Fibroblast of mammary gland (primary cell): Measurements from ENCODE around the gene STK11IP.

Source experiments
- DNase-seq: peaks from one replicate; pipeline ENCODE4 v3.0.0-alpha.2; 2010; ENCODE audit warnings: low read depth
- H3K4me3 ChIP-seq: 2 replicates; pipeline ENCODE4 v1.5.1; 2011; ENCODE audit warnings: low read depth, mild to moderate bottlenecking, low read length, moderate library complexity; ENCODE audit not compliant: control insufficient read depth
- CTCF ChIP-seq: conservative IDR thresholded peaks from 2 replicates; pipeline ENCODE4 v1.5.1; 2011; ENCODE audit warnings: low read depth, low read length, inconsistent platforms; ENCODE audit not compliant: control insufficient read depth, insufficient read depth

Gene STK11IP

GRCh38 chr2:219559156-219559915, 38.3 kb upstream of the STK11IP start:
- no peak for DNase-seq
- H3K4me3 ChIP-seq, result no peak overlapping the region
- TF ChIP-seq CTCF, result no peak

DNA sequence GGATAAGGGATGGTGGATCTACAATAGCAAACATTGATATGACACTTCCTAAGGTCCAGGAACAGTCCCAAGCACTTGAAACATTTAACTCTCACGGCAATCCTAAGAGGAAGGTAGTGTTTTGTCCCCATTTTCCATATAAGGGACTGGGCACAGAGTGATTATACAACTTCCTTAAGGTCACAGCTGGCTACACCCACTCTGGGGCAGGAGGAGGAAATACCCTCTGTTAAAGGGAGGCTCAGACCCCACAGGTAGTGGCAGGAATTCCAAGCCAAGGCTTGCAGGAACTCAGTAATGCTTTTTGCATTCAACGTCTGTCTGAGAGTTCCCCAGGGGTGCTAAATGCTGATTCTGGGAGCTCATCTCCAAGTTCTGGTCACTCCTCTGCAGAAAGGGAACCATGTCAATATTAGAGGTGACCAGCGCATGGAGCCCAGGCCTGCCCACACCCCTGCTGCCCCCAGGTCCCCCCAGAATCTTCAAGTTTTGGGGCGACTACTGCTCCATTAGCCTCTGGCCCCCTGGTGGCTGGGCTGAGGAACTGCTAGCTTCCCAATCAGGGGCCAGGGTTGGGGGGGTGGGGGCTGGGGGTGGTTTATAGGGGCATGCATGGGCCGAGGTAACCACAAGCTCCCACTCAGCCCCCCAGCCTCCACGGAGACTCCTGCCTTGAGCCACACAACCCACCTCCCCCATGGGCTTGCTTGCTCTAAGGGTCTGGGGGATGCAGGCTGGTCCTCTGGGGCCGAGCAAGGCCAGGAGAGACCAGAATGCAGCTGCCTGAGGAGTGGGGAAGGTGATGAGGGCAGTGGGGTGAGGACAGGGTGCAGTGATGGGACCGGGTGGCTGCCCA, 37.4 kb upstream of the STK11IP start:
- peak; percentile 54 for TF ChIP-seq CTCF
- H3K4me3 ChIP-seq, result no peak overlapping the region
- DNase-seq, result no peak

GRCh38 chr2:219560893-219561178, 36.8 kb upstream of the STK11IP start:
- DNase-seq, result no peak
- TF ChIP-seq CTCF, result no peak
- H3K4me3 ChIP-seq, result no peak overlapping the region

GRCh38 chr2:219561179-219562048, 36.2 kb upstream of the STK11IP start:
- TF ChIP-seq CTCF, result no peak
- no peak for DNase-seq
- H3K4me3 ChIP-seq, result no peak overlapping the region

DNA sequence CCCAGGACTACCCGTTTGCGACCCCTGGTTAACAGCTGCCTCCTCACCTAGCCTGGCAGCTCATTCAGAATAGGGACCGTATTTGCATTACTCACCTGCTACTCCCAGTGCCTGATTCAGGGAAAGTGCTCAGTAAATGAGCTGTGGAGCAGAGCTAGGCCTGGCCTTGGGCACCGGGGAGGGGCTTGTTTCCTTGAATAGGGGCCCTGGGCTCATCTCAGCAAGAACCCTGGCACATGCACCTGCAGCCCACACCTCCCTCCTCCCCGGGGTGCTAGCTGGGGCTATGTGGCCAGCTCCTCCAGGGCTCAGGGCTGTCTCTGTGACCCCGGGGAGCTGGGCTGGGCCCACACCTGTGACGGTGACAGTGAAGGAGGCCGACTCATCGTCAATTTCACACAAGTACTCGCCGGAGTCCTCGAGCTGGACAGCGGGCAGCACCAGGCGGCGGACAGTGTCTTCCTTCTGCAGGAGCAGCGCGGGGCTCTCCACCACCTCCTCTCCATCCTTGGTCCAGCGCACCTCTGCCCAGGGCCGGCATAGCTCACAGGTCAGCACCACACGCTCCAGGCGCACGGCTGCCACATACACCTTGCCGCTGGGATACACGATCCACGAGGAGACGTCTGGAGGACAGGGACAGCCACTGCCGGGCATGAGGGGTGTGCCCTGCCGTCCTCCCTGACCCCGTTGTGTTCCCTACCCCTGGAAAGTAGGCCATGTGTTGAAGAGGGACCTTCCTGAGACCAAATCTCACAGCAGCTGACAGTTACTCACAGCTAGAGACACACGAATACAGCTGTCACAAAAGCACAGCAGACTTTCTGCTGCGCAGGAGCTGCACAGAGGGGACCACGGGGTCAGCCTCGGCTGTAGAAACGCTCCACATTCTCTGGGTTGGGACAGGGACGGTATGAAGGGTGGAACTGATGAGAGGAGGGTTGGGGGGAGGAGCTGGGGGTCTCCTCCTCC, 35.3 kb upstream of the STK11IP start:
- no peak for DNase-seq
- no peak for TF ChIP-seq CTCF

GRCh38 chr2:219563271-219563928, 34.3 kb upstream of the STK11IP start:
- no peak for DNase-seq
- no peak for TF ChIP-seq CTCF
- H3K4me3 ChIP-seq, result no peak overlapping the region

More for the DNA sequence above, 35.3 kb upstream of the STK11IP start:
- H3K4me3 ChIP-seq, result no peak overlapping the region
